ENCODE measurements around the gene ZBTB9.

GRCh38 chr6:33429750-33430052 lies 24.7 kb upstream of the ZBTB9 start:
- no peak for TF ChIP-seq POLR2AphosphoS5 (IDR thresholded peaks at IDR 0.05; ENCODE audit: low read depth, low read length)
- no peak for TF ChIP-seq RAD21 (IDR thresholded peaks at IDR 0.05; ENCODE audit: low read depth)
- no peak for TF ChIP-seq ATF3 (IDR thresholded peaks at IDR 0.05)
- TF ChIP-seq CTCF (IDR thresholded peaks at IDR 0.05 in 2 of 3, conservative IDR thresholded peaks at IDR 0.05 in 1 of 3; ENCODE audit: borderline replicate concordance in 1 of 3, insufficient read depth in 1 of 3, low read depth in 2 of 3, low read length in 2 of 3), result no peak
- no peak for TF ChIP-seq POLR2A (IDR thresholded peaks at IDR 0.05; ENCODE audit: borderline replicate concordance, extremely low read depth, insufficient read depth, insufficient read length)
- no peak for TF ChIP-seq EZH2 (IDR thresholded peaks at IDR 0.05)
- no peak for TF ChIP-seq SIN3A (IDR thresholded peaks at IDR 0.05; ENCODE audit: low read depth)

All from HCT116 (cell line).